Neural cell (in vitro differentiated cells): ENCODE data around the gene POMT1. TPM values are rescaled to one million over a fixed set of nuclear protein-coding genes. Genes with fewer than 3 reads are reported as not detected.

Source experiments
- H2AFZ ChIP-seq: fragments of 200-600, 300-800 bp; sonication (generic), shearing (Covaris generic); 2 replicates; pipeline ENCODE4 v1.6.0; 2014; ENCODE audit warnings: low read depth, mild to moderate bottlenecking, antibody characterized with exemption, low read length, moderate library complexity
- H3F3A ChIP-seq: fragments of 200-600 bp; shearing (Covaris generic); 2 replicates; pipeline ENCODE4 v1.6.1; 2016; ENCODE audit warnings: mild to moderate bottlenecking, moderate library complexity, mixed read lengths, antibody characterized with exemption, low read length; ENCODE audit not compliant: insufficient read depth, poor library complexity, severe bottlenecking
- H3K27ac ChIP-seq: fragments of 200-600, 300-800 bp; sonication (generic), shearing (Covaris generic); 2 replicates; pipeline ENCODE4 v1.5.1; 2014; ENCODE audit warnings: mild to moderate bottlenecking, low read length, moderate library complexity
- H3K27me3 ChIP-seq: fragments of 300-800, 200-600 bp; sonication (generic), shearing (Covaris generic); 2 replicates; pipeline ENCODE4 v1.6.0; 2014; ENCODE audit warnings: mild to moderate bottlenecking, low read depth, low read length, moderate library complexity; ENCODE audit not compliant: insufficient read depth
- H3K36me3 ChIP-seq: fragments of 300-800, 200-600 bp; sonication (generic), shearing (Covaris generic); 2 replicates; pipeline ENCODE4 v1.5.1; 2014; ENCODE audit warnings: mild to moderate bottlenecking, antibody characterized with exemption, low read length, moderate library complexity; ENCODE audit not compliant: insufficient read depth
- H3K4me2 ChIP-seq: fragments of 300-800, 200-600 bp; sonication (generic), shearing (Covaris generic); 2 replicates; pipeline ENCODE4 v1.6.0; 2014; ENCODE audit warnings: mild to moderate bottlenecking, low read length
- H3K4me3 ChIP-seq: fragments of 300-800, 200-600 bp; sonication (generic), shearing (Covaris generic); 2 replicates; pipeline ENCODE4 v1.5.1; 2014; ENCODE audit warnings: mild to moderate bottlenecking, low read length, moderate library complexity
- H3K79me2 ChIP-seq: fragments of 200-600 bp; shearing (Covaris generic); replicated peaks from 2 replicates; pipeline ENCODE4 v1.6.0; 2014; ENCODE audit warnings: mild to moderate bottlenecking, low read length, moderate library complexity; ENCODE audit not compliant: insufficient read depth
- H3K9ac ChIP-seq: fragments of 300-800, 200-600 bp; sonication (generic), shearing (Covaris generic); 2 replicates; pipeline ENCODE4 v1.6.1; 2016; ENCODE audit warnings: mild to moderate bottlenecking, low read length, mixed read lengths
- H3K9me2 ChIP-seq: fragments of 200-600 bp; shearing (Covaris generic); 2 replicates; pipeline ENCODE4 v1.6.1; 2016; ENCODE audit warnings: mild to moderate bottlenecking, low read length, mixed read lengths; ENCODE audit not compliant: insufficient read depth
- H3K9me3 ChIP-seq: fragments of 200-600, 300-800 bp; sonication (generic), shearing (Covaris generic); 2 replicates; pipeline ENCODE4 v1.6.1; 2016; ENCODE audit warnings: mild to moderate bottlenecking, mixed run types, low read length, moderate library complexity, mixed read lengths
- H4K20me1 ChIP-seq: fragments of 200-600 bp; shearing (Covaris generic); 2 replicates; pipeline ENCODE4 v1.6.1; 2016; ENCODE audit warnings: mild to moderate bottlenecking, mixed run types; ENCODE audit not compliant: insufficient read depth
- CTCF ChIP-seq: fragments of 450-650 bp; IDR thresholded peaks from 2 replicates; pipeline ENCODE4 v1.5.1; 2014; ENCODE audit warnings: antibody characterized with exemption, mild to moderate bottlenecking, moderate library complexity; ENCODE audit not compliant: poor library complexity, severe bottlenecking
- EP300 ChIP-seq: fragments of 450-650 bp; conservative IDR thresholded peaks from 2 replicates; pipeline ENCODE4 v1.6.1; 2014; ENCODE audit warnings: antibody characterized with exemption, mild to moderate bottlenecking, moderate library complexity; ENCODE audit not compliant: poor library complexity, severe bottlenecking
- EZH2 ChIP-seq: fragments of 200-600, 300-800 bp; shearing (Covaris generic), sonication (generic); IDR thresholded peaks from 2 replicates; pipeline ENCODE4 v1.6.1; 2014; ENCODE audit warnings: antibody characterized with exemption, low read length, borderline replicate concordance, mild to moderate bottlenecking; ENCODE audit not compliant: insufficient read depth, poor library complexity, severe bottlenecking
- MXI1 ChIP-seq: fragments of 450-650 bp; conservative IDR thresholded peaks from 2 replicates; pipeline ENCODE4 v1.6.1; 2014; ENCODE audit warnings: antibody characterized with exemption, mild to moderate bottlenecking; ENCODE audit not compliant: poor library complexity, severe bottlenecking
- POLR2AphosphoS5 ChIP-seq: IDR thresholded peaks from 2 replicates; pipeline ENCODE4 v1.6.1; 2012
- RAD21 ChIP-seq: fragments of 450-650 bp; conservative IDR thresholded peaks from 2 replicates; pipeline ENCODE4 v1.6.1; 2014; ENCODE audit warnings: antibody characterized with exemption, mild to moderate bottlenecking, moderate library complexity
- REST ChIP-seq: IDR thresholded peaks from 2 replicates; pipeline ENCODE4 v1.6.1; 2012; ENCODE audit warnings: borderline replicate concordance
- SMC3 ChIP-seq: fragments of 450-650 bp; conservative IDR thresholded peaks from 2 replicates; pipeline ENCODE4 v1.6.1; 2014; ENCODE audit warnings: antibody characterized with exemption, mild to moderate bottlenecking, moderate library complexity; ENCODE audit not compliant: poor library complexity
- TAF1 ChIP-seq: IDR thresholded peaks from 2 replicates; pipeline ENCODE4 v1.6.1; 2012; ENCODE audit warnings: low read depth
- polyA plus RNA-seq: library from polyadenylated mRNA; depleted of rRNA; stranded (reverse); fragments of >200 nt; gene quantifications from 2 replicates; pipeline ENCODE4 v1.2.3, GENCODE V29; 2014

POMT1 gene
- polyA plus RNA-seq, 1 donor from 2014 or later, result 131 TPM

- Histone ChIP-seq H4K20me1 (peaks cover 9% of the 10 kb centered on the region), H3K79me2 (peaks cover 15% of the 10 kb centered on the region)
These were observed 28.0 kb upstream of the POMT1 start for GRCh38 chr9:131474711-131475110.

More at GRCh38 chr9:131474711-131475110, 28.0 kb upstream of the POMT1 start:
- peaks cover 12% of the 10 kb centered on the region for H3K36me3 ChIP-seq
- H3K9me3 ChIP-seq, result no peaks in the 10 kb centered on the region
- no peak overlapping the region for H3K4me2 ChIP-seq
- H2AFZ ChIP-seq, result no peak overlapping the region
- no peaks in the 10 kb centered on the region for H3F3A ChIP-seq
- H3K27me3 ChIP-seq, result no peaks in the 10 kb centered on the region
- TF ChIP-seq TAF1, result no peak
- TF ChIP-seq CTCF, result no peak
- no peak for TF ChIP-seq MXI1
- TF ChIP-seq REST, result no peak
- no peak for TF ChIP-seq RAD21
- TF ChIP-seq SMC3, result no peak
- TF ChIP-seq EZH2, result no peak
- TF ChIP-seq POLR2AphosphoS5, result no peak
- TF ChIP-seq EP300, result no peak
- H3K9ac ChIP-seq, result no peak overlapping the region
- no peak overlapping the region for H3K4me3 ChIP-seq
- H3K9me2 ChIP-seq, result no peaks in the 10 kb centered on the region
- H3K27ac ChIP-seq, result no peak overlapping the region
